Dedifferentiated amniotic fluid mesenchymal stem cell (primary cell): ENCODE results near the gene REXO1.

Experiments
- DNase-seq: peaks from one replicate; pipeline ENCODE4 v3.0.0-alpha.2; 2016; ENCODE audit errors: extremely low spot score

The REXO1 gene

DNA sequence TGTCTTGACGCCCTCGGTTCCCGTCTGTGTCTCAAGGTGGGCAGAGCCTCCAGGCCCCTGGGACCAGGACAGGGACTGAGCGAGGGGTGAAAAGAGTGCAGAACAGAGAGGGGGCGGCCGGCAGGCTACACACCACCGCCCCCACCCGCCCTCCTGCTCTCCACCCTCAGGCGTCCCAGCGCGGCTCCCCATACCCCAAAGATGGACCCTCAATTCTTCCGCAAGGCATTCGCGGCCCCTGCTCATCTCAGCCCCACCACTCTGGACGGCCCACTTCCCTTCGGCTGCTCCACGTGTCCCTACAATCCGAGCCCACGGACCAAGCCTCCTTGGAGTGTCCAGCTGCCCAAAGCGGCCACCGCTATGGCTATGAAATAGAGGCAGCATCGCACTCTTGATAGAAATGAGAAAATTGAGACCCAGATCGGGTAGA, 13.3 kb upstream of the REXO1 start:
- no peak for DNase-seq

DNA sequence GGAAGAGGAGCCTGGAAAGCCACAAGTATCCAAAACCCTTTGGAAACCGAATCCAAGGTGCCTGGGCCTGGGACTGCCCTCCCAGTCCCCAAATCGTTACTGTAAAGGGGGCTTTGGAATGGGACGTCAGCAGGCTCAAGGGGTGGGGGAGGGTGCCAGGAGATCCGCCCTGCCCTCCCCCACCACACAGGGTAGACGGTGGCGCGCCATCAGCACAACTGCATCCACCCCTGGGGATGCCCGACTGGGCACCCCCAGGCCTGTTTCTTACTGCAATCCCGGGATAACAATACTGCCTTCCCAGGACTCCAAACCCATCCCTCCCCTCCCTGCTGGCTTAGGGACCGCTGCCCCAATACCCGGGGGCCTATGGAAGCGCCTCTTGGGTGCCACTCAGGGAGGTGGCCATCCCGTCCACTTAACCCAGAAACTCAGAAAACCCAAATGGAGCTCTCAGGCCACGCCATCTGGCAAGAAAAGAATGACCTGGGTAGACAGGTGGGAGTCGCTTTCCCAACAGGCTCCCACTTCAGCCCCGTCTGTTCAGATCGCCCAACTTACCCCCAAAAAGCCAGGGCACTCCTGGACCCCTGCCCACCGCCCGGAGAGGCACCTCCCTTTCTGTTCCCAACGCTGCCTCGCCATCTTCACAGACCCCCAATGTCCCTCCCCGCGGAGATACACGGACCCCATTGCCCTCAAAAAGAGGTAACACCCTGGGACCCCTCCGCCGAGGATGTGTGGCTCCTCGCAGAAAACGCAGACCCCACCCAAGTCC, 12.7 kb upstream of the REXO1 start:
- no peak for DNase-seq

DNA sequence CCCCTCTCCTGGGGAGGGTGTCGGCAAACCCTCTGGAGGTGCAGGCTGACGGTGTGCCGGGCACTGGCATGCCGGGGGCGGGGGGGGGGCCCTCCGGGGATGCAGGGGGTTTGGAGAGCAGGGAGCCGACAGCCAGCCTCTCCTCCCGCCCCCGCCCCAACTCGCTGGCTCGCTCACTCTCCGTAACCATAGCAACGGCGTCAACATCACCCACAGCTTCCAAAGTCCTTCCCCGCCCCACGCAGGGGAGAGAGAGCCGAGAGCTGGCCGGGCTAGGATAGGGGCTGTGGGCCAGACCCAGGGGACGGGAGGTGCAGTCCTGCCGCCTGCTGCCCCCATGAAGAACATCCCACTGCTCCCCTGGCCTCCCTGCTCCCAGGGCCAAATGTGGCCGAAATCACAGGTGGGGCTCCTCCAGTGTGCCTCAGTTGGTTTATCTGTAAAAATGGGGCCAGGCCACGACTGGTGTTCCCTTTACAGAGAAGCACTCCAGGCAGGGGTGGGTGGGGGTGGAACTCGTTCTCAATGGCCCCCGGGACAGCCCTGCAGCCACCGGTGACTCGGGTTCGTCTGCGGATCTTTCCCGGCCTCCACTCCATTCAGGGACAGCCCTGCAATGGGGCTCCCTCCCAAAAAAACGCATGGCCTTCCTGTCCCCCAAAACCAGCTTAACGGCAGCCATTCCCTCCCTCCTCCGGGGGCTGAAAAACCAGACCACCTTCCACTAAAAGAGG, 11.9 kb upstream of the REXO1 start:
- DNase-seq: peak; percentile 76

DNA sequence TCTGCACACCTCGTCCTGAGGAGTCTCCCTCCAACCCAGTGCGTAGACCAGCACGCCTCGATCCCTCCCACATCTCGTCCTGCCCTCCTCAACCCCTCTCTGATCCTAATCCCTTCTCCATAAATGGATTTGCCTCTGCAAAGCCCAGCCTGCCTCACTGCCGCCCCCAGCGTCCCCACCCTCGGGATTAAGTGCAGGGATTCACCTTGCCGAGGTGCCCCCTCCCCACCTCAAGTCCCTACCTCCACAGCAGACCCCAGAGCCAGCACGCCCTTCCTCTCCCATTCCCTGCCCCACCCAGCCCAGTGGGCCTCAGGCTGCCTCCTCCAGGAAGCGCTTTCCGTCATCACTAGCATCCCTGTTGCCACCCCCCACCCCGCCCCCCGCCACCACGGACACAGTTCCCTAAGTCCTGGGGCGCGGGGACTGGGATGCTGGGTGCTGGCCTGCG, 11.1 kb upstream of the REXO1 start:
- DNase-seq: no peak

DNA sequence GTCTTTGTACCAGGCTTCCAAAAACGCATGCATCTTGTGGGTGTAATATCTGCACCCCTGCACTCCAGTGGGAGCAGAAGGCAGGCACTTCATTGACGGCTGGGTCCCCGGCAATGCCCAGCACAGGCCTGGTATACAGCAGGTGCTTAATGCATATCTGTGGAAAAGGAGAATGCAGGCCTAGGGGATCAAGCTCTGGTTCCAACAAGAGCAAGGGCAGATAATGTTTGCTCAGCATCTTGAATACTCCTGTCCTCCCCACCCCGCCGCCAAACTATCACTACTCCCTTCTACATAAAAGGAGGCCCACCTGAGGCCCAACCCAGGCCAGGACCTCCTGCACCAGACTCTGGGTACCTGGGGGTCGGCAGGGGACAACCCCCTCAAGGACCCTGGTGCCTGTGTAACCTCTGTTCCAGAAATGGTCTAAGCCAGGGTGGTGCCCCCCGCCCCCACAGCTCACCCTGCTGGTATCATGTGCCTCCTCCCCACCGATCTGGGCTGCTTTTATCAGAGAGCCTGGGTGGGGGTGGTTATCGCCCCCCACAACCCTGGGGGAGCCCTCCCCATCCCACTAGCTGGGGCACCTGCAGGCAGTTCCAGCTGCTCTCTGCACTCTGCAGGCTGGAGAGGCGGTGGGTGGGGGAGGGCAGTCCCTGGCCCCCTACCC, 10.3 kb upstream of the REXO1 start:
- DNase-seq: no peak

DNA sequence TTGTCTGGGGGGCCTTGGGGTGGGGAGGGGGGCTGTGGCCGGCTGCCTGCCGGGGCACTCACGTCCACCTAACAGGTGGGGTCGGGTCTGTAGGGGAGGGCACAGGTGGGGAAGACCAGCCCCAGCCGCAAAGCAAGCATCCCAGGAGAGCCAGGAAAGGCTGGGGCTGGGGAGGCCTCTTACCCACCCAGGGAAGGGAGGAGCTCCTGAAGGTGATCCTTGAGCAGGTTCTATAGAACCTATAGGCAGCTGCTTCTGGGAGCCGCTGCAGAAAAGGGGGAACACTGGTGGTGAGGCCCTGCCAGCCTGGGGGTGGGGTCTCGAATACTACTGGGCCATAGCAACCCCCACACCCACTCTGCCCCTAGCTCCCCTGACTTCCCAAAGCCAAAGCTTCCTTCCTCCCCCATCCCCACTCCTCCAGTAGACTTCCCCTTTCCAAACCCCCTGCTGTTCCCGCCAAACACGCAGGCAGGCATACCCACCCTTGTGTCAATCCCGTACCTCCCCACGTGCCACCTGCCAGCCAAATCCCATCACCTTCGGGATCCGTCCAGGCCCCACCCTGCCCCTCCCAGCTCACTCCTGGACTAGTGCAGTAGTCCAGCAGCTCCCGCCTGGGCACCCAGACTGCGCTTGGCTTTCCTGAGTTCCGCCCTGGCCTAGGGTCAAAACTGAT, 9.5 kb upstream of the REXO1 start:
- no peak for DNase-seq

DNA sequence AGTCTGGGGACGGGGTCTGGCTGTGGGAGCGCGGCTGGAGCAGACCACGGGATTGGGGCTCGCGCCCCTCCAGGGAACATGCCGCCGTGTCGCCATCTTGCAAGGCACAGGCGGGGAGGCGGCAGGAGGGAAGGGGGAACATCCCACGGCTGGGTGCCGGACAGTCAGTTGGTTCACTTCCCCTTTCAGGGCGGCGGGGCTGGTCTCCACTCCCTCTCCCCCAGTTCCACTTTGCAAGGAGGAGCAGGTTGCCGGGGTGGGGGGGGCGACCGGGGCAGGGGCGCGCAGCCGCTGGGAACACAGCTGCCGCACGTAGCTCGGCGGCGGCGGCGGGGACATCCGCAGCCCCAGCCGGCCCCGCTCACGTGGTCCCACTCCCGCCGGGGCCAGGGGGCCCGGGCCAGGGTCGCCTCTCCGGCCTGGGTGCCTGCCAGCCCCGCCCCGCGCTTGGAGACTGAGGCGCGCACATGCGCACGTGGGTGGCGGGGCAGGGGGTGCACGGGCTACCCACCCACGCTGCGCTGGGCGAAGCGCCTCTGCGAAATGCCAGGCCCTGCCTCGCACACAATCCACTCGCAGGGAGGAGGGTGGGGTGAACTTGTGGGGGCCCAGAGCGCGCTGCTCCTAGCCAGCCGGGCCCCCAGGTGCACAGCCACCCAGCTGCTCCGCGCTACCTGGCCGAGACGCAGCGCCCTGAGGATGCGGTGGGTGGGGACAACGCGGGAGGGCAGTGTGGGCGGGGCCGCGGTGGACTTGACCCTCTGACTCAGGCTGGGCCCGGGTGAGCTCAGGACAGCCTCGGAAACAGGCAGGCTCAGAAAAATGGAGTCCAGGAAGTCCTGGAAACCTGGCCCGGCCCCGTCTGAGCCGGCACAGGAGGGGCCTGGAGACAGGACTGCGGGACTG, 8.7 kb upstream of the REXO1 start:
- peak; percentile 36 for DNase-seq

DNA sequence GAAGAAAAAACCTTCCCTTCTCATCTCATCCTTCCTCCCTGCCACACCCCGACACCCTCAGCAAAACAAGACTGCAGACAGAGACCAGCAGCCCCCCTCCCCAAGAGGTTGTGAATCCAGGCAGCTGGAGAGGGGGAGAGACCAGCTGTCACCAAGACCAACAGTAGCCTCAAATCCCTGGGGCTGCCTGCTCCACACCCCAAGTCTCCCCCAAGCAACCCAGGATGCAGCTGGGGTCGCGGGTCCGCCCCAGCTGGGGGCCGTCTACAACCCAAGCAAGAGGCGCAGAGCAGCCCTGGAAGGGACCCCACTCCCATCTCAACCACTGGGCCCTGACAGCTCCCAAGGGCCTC, 8.0 kb upstream of the REXO1 start:
- DNase-seq: no peak

DNA sequence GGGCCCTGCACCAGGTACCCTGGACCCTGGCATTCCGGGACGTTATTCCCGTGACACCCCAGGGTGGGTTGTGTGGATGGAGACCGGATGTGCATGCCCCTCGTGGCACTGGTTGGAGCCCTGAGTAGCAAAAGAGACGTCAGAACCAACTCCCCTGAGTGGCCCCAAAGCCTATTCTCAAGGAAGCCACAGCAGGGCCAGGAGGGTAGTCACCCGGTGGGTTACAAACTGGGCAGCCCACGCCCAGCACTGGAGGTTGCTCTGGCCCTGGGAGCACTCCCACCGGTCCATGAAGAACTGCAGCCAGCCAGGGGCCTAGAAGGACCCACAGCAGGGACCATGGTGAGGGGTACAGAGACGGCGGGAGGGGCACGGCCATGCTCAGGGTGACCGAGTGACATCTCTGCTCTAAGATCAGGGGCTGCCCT, 7.6 kb upstream of the REXO1 start:
- no peak for DNase-seq

DNA sequence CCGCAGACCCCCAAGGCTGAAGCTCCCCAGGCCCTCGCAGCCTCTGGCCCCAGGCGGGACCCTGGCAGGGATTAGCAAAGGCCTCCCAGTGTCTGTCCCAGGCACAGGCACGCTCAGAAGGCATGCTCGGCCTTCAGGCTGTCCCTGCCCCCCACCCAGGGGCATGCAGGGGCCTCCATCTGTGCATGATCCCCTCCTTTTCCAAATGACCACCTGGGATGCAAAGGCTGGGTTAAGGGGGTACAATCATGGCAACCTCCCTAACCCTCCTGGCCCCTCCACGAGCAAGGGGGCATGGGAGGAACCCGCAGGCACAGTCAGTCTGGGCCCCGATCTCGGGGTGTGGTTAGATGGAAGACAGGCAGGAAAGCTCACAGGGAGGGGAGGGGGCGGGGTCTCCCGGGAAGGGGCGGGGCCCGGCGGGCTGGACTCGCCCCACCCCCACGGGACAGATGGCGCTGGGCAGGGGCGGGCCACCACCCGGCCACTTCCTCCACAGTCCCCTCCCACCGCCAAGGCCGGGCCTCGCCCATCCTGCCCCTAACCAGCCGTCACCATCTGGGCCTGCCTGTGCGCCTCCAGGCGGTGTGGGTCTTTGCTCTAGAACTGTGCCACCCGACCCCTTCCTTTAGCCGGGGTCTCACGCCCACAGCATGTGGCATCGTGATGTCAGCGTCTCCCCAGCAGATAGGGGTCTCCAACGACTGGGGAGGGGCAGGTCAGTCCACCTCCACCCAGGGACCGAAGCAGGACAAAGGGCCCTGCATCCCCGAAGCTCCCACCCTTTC, 7.0 kb upstream of the REXO1 start:
- DNase-seq: peak; percentile 84

DNA sequence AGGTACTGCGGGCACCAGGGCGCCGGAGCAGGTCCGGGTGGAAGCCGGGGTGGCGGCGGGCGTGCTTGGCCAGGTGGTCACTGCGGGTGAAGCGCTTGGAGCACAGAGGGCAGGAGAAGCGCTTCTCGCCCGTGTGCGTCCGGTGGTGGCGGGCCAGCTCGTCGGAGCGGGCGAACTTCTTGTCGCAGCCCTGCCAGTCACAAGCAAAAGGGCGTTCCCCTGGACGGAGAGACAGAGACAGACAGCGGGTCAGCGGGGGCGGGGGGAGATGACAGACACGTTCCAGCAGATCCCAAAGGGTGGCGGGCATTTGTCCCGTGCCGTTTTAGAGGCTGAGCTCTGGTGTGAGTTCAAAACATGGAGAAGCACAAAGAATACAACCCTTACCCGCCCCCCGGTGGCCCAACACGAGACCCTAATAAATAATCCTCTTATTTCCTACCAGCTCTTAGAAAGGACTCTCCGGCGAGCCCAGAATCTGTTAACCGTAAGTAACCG, 6.3 kb upstream of the REXO1 start:
- DNase-seq: no peak

DNA sequence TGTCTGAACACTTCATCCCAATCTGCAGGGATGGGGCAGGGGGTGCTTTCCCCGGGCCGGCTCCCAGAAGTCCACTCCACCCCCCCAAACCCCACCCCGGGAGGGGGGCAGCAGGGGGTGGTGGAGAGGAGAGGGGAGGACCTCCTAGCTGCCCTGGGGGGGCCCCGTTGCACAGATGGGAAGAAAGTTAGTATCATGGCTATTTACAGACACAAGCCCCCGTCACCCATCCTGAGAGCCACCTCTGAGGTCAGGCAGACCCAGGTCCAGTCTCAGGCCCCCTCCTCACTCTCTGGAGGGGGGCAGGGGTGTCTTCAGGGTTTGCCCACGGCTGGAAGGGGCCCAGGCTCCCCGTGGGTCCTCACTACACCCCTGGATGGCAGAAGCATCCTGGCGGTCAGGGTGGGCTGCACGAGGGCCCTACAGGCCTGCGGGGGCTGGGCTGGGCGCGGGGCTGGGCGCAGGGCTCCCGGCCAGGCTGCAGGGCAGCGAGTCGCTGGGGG, 5.8 kb upstream of the REXO1 start:
- no peak for DNase-seq

DNA sequence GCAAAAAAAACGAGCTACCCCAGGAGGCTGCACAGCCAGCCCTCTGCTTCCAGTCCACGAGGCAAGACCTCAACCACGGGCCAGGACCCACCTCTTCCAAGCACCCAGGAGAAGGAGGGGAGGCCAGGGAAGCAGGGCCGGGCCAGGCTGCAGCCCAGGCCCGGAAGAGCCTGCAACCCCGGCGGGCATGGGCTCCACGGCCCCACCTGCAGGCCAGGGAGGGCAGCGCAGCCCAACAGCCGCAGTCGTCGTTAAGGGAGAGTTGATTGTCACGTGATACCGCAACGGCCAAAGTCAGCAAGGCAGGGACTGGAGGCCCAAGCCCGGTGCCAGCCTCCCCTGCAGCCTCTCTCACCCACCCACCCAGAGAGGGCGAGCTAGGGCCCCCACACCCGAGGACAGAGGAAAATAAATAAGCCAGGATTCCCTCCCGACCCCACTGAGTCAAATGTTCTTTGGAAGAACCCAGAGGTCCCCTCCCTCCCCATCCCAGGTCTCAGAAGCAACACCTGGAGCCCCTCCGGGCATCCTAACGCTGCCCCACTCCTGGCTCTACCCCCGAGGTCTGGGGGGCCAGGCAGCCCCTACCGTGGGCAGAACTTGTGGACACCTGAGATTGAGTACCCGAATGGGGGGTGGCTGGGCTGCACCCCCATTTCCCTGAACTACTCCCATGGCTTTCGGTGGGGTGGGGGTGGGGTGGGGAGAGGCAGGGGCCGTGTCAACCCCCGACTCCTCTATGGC, 5.2 kb upstream of the REXO1 start:
- peak; percentile 62 for DNase-seq

DNA sequence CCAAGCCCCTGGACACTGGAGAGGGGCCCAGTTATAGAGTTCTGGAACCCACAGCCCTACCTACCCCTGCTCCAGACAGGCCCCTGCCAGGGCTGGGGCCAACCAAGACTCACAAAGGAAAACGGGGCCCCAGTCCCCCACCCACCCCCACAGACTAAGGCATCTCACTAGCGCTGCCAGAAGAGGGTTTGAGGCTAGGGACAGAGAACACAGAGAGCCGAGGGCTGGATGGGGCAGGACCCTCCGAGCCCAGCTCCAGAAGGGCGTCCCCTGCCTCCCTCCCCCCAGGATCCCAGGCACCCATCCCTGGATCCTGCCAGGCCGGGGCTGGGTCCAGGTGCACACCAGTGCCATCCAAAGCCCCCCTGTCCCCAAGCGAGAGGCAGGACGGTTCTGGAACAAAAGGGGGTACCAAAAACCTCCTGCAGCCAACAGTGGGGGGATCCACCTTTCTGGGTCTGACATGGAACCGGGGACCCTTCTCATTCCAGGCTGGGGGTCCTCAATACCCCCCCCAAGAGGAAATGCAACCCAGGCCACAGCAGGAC, 4.4 kb upstream of the REXO1 start:
- no peak for DNase-seq

DNA sequence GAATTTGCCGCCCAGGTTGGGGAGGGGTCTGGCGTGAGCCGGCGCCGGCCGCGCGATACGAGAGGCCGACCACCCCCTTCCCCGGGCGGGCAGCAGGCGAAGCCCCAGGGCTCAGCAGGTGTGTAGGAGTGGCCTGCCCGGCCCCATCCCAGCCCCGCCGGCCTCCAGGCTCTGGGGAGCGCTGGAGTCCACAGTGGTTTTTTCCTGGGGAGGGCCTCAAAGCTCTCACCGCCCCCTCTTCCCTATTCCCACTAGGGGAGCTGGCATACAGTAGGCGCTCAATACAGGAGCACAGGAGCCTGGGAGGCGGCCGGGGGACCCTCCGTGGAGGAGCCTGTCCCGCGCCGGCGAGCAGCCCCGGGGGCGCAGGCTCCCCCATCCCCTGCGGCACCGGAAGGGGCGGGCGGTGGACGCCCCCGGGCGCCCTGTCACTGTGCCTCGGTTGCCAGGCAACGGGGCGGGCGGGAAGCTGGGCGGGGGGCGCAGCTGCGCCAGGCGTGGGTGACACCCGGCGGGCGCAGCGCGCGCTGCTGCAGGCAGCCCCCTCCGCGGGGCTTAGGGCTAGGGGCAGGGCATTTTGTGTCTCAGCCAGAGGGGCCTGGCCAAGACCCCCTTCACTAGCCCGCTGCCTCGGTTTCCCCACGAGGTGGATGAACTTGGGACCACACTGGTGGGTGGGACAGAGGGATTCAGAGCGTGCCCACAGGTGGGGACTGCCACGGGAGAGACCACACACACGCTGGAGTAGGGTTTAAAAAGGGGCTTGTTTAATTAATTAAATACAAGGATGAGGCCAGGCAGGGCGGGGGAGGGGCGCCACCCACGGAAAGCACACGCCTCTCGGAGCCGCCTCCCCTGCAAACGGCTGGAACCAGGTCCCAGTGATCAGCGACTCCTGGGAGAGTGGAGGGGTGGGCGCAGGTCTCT, 3.6 kb upstream of the REXO1 start:
- DNase-seq: no peak

DNA sequence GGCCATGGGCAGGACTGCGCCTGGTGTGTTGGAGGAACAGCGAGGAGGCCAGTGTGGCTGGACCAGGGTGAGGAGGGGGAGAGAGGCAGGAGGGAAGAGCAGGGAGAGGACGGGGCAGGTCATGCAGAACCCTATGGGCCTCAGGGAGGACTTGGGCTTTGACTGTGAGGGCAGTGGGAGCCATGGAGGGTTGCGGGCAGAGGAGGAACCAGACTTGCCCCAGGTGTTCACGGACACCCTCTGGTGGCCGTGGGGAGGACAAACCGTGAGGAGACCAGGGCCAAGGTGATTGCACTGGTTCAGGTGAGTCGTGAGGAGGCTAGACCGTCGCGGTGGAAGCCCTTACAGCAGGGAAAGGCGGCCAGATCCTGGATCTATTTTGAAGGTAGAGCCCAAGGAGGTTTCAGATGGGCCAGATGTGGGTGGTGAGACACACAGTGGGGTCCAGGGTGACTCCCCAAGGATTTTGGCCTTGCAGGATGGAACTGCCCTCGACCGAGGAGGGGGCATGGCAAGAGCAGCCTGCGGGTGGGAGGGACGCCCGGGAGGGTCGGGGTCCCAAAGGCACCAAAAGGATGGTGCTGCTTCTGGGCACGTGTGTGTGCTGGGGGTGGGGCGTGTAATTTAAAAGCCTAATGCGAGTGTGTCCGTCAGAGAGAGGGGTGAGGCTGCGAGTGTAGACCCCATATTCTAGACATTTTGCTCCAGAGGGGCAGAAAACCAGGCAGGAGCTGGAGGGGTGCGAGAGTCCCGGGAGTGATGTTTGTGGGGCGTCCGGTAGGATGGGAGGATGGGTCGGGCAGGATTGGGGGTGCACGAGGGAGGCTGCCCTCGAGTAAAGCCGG, 2.7 kb upstream of the REXO1 start:
- no peak for DNase-seq

DNA sequence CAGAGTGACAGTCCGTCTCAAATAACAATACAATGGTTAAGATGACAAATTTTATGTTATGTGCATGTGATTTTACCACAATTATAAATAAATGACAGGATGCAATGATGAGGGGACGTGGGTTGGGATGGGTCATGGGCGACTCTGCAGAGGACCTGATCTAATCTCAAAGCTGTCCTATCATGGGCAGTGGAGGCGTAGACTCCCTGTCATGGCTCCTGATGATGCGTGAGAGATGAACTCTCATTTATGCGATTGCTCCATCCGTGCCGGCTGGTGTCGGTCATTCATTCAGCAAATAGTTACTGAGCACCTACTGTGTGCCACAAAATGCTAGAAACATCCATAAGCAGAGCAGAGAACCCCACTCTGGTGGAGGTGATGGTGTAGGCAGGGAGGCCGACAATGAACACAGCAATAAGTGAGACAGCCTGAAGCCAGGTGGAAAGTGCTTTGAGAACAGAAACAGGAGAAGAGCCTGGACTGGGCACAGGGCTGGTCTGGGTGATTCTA, 1.7 kb upstream of the REXO1 start:
- no peak for DNase-seq
